ENCODE data around the gene MORN5.

GRCh38 chr9:122124528-122124927, 35.2 kb upstream of the MORN5 start:
- no peak for TF ChIP-seq CTCF (IDR thresholded peaks at IDR 0.05)
- no peak for TF ChIP-seq POLR2A (IDR thresholded peaks at IDR 0.05)

Data from transverse colon (tissue), 3 donors.